ENCODE data around the gene CACNA1B.
A peak's percentile ranks its signal among the peaks of the same experiment; 100 is the strongest.

The CACNA1B gene

GRCh38 chr9:137970098-137970497 is 92.5 kb downstream of the CACNA1B start:
- TF ChIP-seq CTCF (IDR thresholded peaks at IDR 0.05; ENCODE audit: borderline replicate concordance, control extremely low read depth, extremely low read depth, insufficient read depth, missing control alignments): no peak
- peak; percentile 12 for DNase-seq (ENCODE audit: low spot score)

GRCh38 chr9:137970686-137971476 is 93.3 kb downstream of the CACNA1B start:
- no peak for TF ChIP-seq CTCF (IDR thresholded peaks at IDR 0.05; ENCODE audit: borderline replicate concordance, control extremely low read depth, extremely low read depth, insufficient read depth, missing control alignments)
- no peak for DNase-seq (ENCODE audit: low spot score)
- in situ Hi-C loops (cut with MboI; ENCODE audit: low sequenced_read_pairs, unreplicated experiment): no loop called here

More at GRCh38 chr9:137970098-137970497, 92.5 kb downstream of the CACNA1B start:
- in situ Hi-C loops (cut with MboI; ENCODE audit: low sequenced_read_pairs, unreplicated experiment): no loop called here

DNA sequence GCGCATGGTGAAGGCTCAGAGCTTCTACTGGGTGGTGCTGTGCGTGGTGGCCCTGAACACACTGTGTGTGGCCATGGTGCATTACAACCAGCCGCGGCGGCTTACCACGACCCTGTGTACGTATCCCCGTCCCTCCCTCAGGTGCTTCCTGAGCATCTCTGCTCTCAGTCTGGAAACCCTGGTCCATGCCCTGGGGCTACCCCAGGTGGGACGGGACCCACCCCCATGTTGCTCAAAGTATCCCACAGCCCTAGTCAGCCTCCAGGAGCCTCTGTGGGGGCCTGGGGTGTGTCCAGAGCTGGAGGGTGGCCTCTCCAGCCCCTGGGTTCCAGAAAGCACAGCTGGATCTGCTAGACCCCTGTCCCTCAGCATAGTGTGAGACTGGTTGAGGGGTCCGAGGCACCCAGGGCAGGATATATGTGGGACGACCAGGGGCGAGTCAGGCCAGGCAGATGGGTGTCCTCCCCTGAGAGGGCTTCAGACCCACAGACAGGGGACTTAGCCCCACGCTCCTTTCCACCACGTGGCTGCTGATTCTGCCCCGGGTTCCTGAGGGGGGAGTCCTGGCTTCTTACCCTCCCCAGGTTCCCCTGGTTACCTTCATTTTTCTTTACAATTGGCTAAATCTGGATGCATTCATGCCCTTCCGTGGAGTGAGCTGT is 94.0 kb downstream of the CACNA1B start:
- in situ Hi-C loops (cut with MboI; ENCODE audit: low sequenced_read_pairs, unreplicated experiment): no loop called here
- TF ChIP-seq CTCF (IDR thresholded peaks at IDR 0.05; ENCODE audit: borderline replicate concordance, control extremely low read depth, extremely low read depth, insufficient read depth, missing control alignments): no peak
- DNase-seq (ENCODE audit: low spot score): no peak

- in situ Hi-C loops (cut with MboI; ENCODE audit: low sequenced_read_pairs, unreplicated experiment): no loop called here
- TF ChIP-seq CTCF (IDR thresholded peaks at IDR 0.05; ENCODE audit: borderline replicate concordance, control extremely low read depth, extremely low read depth, insufficient read depth, missing control alignments): no peak
- DNase-seq (ENCODE audit: low spot score): no peak
Observed at GRCh38 chr9:137972355-137972987, 94.9 kb downstream of the CACNA1B start.

- in situ Hi-C loops (cut with MboI; ENCODE audit: low sequenced_read_pairs, unreplicated experiment): no loop called here
- TF ChIP-seq CTCF (IDR thresholded peaks at IDR 0.05; ENCODE audit: borderline replicate concordance, control extremely low read depth, extremely low read depth, insufficient read depth, missing control alignments): no peak
- no peak for DNase-seq (ENCODE audit: low spot score)
Observed at GRCh38 chr9:137972988-137973470, 95.4 kb downstream of the CACNA1B start.

DNA sequence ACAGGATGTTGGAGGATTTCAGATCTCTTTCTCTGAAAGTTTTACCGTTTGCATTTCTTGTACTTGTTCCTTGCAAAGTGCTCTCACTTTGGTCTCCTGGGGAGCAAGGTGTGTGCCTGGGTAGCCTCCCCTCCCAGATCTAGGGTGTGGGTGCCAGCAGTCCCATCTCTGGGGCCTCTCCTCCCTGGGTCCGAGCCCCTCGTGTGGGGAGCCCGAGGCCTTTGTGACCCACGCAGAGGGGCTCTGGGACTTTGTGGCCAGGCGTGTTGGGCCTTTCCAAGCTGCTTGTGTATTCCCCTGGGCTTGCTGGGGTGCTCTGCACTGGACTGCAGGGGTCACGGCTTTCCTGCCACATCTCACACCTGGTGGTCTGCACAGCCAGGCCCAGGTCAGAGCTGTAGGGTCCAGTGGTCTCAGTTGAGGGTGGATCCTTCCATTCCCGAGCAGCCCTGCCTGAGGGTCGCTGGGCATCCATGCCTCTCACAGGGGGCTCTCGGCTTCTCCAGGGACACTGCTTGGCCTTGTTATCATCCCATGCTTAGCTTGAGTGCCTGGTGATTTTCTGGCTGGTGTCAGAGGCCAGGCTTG is 96.3 kb downstream of the CACNA1B start:
- TF ChIP-seq CTCF (IDR thresholded peaks at IDR 0.05; ENCODE audit: borderline replicate concordance, control extremely low read depth, extremely low read depth, insufficient read depth, missing control alignments): no peak
- no peak for DNase-seq (ENCODE audit: low spot score)
- in situ Hi-C loops (cut with MboI; ENCODE audit: low sequenced_read_pairs, unreplicated experiment): no loop called here
